Parathyroid adenoma (tissue), 2 donors: ENCODE data around the gene TP53I11.

Experiments used
- H2AFZ ChIP-seq: fragments of 300-600 bp; sonication (generic); one replicate; pipeline ENCODE4 v1.7.0; 2017; ENCODE audit warnings: antibody characterized with exemption, mild to moderate bottlenecking
- H3K27ac ChIP-seq: fragments of 300-600 bp; sonication (generic); one replicate; pipeline ENCODE4 v1.7.0; 2017
- H3K27me3 ChIP-seq: fragments of 300-600 bp; sonication (generic); one replicate; pipeline ENCODE4 v1.7.0; 2017; ENCODE audit warnings: low read length; ENCODE audit not compliant: control insufficient read depth, insufficient read depth
- H3K36me3 ChIP-seq: fragments of 300-600 bp; sonication (generic); one replicate; pipeline ENCODE4 v1.7.0; 2017; ENCODE audit warnings: low read length; ENCODE audit not compliant: control insufficient read depth, insufficient read depth
- H3K4me1 ChIP-seq: fragments of 300-600 bp; sonication (generic); one replicate; pipeline ENCODE4 v1.7.0; 2017; ENCODE audit warnings: control low read depth
- H3K4me2 ChIP-seq: fragments of 300-600 bp; sonication (generic); one replicate; pipeline ENCODE4 v1.7.0; 2017; ENCODE audit warnings: low read length
- H3K4me3 ChIP-seq: fragments of 300-600 bp; sonication (generic); one replicate; pipeline ENCODE4 v1.7.0; 2017; ENCODE audit warnings: low read depth, low read length
- H3K79me2 ChIP-seq: fragments of 300-600 bp; sonication (generic); one replicate; pipeline ENCODE4 v1.7.0; 2017; ENCODE audit warnings: control low read depth
- H3K9ac ChIP-seq: fragments of 300-600 bp; sonication (generic); one replicate; pipeline ENCODE4 v1.7.0; 2017; ENCODE audit warnings: mild to moderate bottlenecking
- H3K9me3 ChIP-seq: fragments of 300-600 bp; sonication (generic); one replicate; pipeline ENCODE4 v1.7.0; 2017; ENCODE audit warnings: low read length; ENCODE audit not compliant: control insufficient read depth
- CTCF ChIP-seq: fragments of 300-600 bp; sonication (generic); IDR thresholded peaks from one replicate; pipeline ENCODE4 v1.7.0; 2017; ENCODE audit warnings: antibody characterized with exemption, mild to moderate bottlenecking
- donor health status: primary hyperparathyroidism.

TP53I11 gene

GRCh38 chr11:44989831-44990566 is 39.3 kb upstream of the TP53I11 start:
- Histone ChIP-seq H3K27me3 (no peaks in the 10 kb centered on the region), H3K4me2 (no peak overlapping the region), H3K27ac (no peak overlapping the region), H2AFZ (no peak overlapping the region), H3K79me2 (no peaks in the 10 kb centered on the region), H3K9ac (no peak overlapping the region), H3K4me3 (no peak overlapping the region), H3K36me3 (no peaks in the 10 kb centered on the region), H3K4me1 (no peaks in the 10 kb centered on the region), H3K9me3 (no peaks in the 10 kb centered on the region)
- no peak for TF ChIP-seq CTCF

GRCh38 chr11:44988981-44989635 is 38.4 kb upstream of the TP53I11 start:
- TF ChIP-seq CTCF = no peak
- H3K4me1 ChIP-seq = no peaks in the 10 kb centered on the region
- no peaks in the 10 kb centered on the region for H3K79me2 ChIP-seq
- no peak overlapping the region for H3K4me3 ChIP-seq
- H3K36me3 ChIP-seq = no peaks in the 10 kb centered on the region
- no peak overlapping the region for H3K9ac ChIP-seq
- no peak overlapping the region for H2AFZ ChIP-seq
- no peak overlapping the region for H3K4me2 ChIP-seq
- no peaks in the 10 kb centered on the region for H3K9me3 ChIP-seq
- H3K27me3 ChIP-seq = no peaks in the 10 kb centered on the region
- H3K27ac ChIP-seq = no peak overlapping the region

GRCh38 chr11:44988111-44988510 is 37.4 kb upstream of the TP53I11 start:
- H3K4me2 ChIP-seq = no peak overlapping the region
- H3K79me2 ChIP-seq = no peaks in the 10 kb centered on the region
- no peak overlapping the region for H3K4me3 ChIP-seq
- H3K4me1 ChIP-seq = no peaks in the 10 kb centered on the region
- no peak overlapping the region for H2AFZ ChIP-seq
- no peaks in the 10 kb centered on the region for H3K36me3 ChIP-seq
- H3K27ac ChIP-seq = no peak overlapping the region
- H3K9me3 ChIP-seq = no peaks in the 10 kb centered on the region
- no peak overlapping the region for H3K9ac ChIP-seq
- no peak for TF ChIP-seq CTCF
- no peaks in the 10 kb centered on the region for H3K27me3 ChIP-seq

- no peaks in the 10 kb centered on the region for H3K9me3 ChIP-seq
- H3K36me3 ChIP-seq = no peaks in the 10 kb centered on the region
- no peak overlapping the region for H3K4me2 ChIP-seq
- H3K9ac ChIP-seq = no peak overlapping the region
- H3K4me1 ChIP-seq = no peaks in the 10 kb centered on the region
- H3K27ac ChIP-seq = no peak overlapping the region
- no peak overlapping the region for H3K4me3 ChIP-seq
- H3K79me2 ChIP-seq = no peaks in the 10 kb centered on the region
- TF ChIP-seq CTCF = no peak
- no peak overlapping the region for H2AFZ ChIP-seq
- H3K27me3 ChIP-seq = no peaks in the 10 kb centered on the region
Observed at GRCh38 chr11:44987506-44987905, 36.8 kb upstream of the TP53I11 start.
